GM12878 (cell line): ENCODE measurements around the gene MYO1D. TPM values are rescaled to one million over a fixed set of nuclear protein-coding genes. Genes with fewer than 3 reads are reported as not detected.
A peak's percentile ranks its signal among the peaks of the same experiment; 100 is the strongest.

Experiments
- ATAC-seq: fragments of 200-7000 bp; cut with Tn5 transposase; 3 replicates; pipeline ENCODE4 v1.9.1; 2020; ENCODE audit warnings: mild to moderate bottlenecking, moderate library complexity
- BruUV-seq: library from RNA; stranded (reverse); fragments of 400-500 nt; replicated peaks from 2 replicates; lab custom pipeline; 2021; lab: Mats Ljungman, UMichigan
- CTCF ChIA-PET: fragments of 300-600 bp; sonication (Branson Sonifier 250); formaldehyde crosslinking; extraction: SDS; loops from one replicate; lab custom pipeline; 2021; ENCODE audit warnings: inconsistent platforms; lab: Yijun Ruan, JAX
- POLR2A ChIA-PET: fragments of 350-600 bp; formaldehyde crosslinking; extraction: SDS; loops from one replicate; lab custom pipeline; 2021; ENCODE audit warnings: inconsistent platforms; lab: Charles Lee
- RAD21 ChIA-PET: fragments of 300-600 bp; sonication (Branson Sonifier 250); formaldehyde crosslinking; loops from one replicate; lab custom pipeline; 2023; ENCODE audit warnings: antibody characterized with exemption; ENCODE audit not compliant: unreplicated experiment; lab: Charles Lee
- SMC1A ChIA-PET: fragments of 300-600 bp; sonication (Branson Sonifier 250); formaldehyde crosslinking; loops from one replicate; lab custom pipeline; 2023; ENCODE audit not compliant: unreplicated experiment, uncharacterized antibody; lab: Charles Lee
- DNase-seq: peaks from one replicate; pipeline ENCODE4 v3.0.0-alpha.2; 2011; ENCODE audit warnings: low read depth, low spot score
- FAIRE-seq: peaks from 3 replicates; lab custom pipeline; 2011; peaks lifted over from hg19 to GRCh38; lab: Jason Lieb, UNC
- H2AFZ ChIP-seq: 2 replicates; pipeline ENCODE4 v1.6.0; 2011; ENCODE audit warnings: low read depth, low read length, control low read depth; ENCODE audit not compliant: control insufficient read depth
- H3K27ac ChIP-seq: 2 replicates; pipeline ENCODE4 v1.5.1; 2011; ENCODE audit warnings: control low read depth; ENCODE audit not compliant: control insufficient read depth, insufficient read depth
- H3K27me3 ChIP-seq, 2 experiments: replicated peaks in 1 of 2; 2 replicates each; pipeline versions ENCODE4 v1.6.0 to v1.6.1; 2011; ENCODE audit warnings: low read length in 1 of 2; ENCODE audit not compliant: control insufficient read depth in 2 of 2, insufficient read depth in 2 of 2
- H3K36me3 ChIP-seq, 2 experiments: 2 replicates each; pipeline ENCODE4 v1.5.1; 2011; ENCODE audit warnings: low read length in 1 of 2; ENCODE audit not compliant: control insufficient read depth in 2 of 2, insufficient read depth in 2 of 2
- H3K4me1 ChIP-seq: 2 replicates; pipeline ENCODE4 v1.6.1; 2011; ENCODE audit warnings: mild to moderate bottlenecking, low read length, moderate library complexity, mixed read lengths; ENCODE audit not compliant: control insufficient read depth, insufficient read depth
- H3K4me2 ChIP-seq: 2 replicates; pipeline ENCODE4 v1.6.0; 2011; ENCODE audit warnings: control low read depth; ENCODE audit not compliant: control insufficient read depth, insufficient read depth
- H3K4me3 ChIP-seq: fragments of 200-600 bp; sonication (generic); 2 replicates; pipeline ENCODE4 v1.5.1; 2016
- H3K79me2 ChIP-seq: 2 replicates; pipeline ENCODE4 v1.6.0; 2011; ENCODE audit warnings: low read length; ENCODE audit not compliant: control insufficient read depth, insufficient read depth
- H3K9ac ChIP-seq: 2 replicates; pipeline ENCODE4 v1.8.0; 2011; ENCODE audit warnings: low read length, control low read depth, mixed read lengths; ENCODE audit not compliant: control insufficient read depth, insufficient read depth
- H3K9me3 ChIP-seq: replicated peaks from 3 replicates; pipeline ENCODE4 v1.5.1; 2011; ENCODE audit warnings: mild to moderate bottlenecking, low read length; ENCODE audit not compliant: control insufficient read depth, insufficient read depth
- H4K20me1 ChIP-seq: 2 replicates; pipeline ENCODE4 v1.6.0; 2011; ENCODE audit not compliant: control insufficient read depth, insufficient read depth
- ATF7 ChIP-seq: fragments of 450-650 bp; IDR thresholded peaks from 2 replicates; pipeline ENCODE4 v1.6.1; 2016; ENCODE audit warnings: low read depth, mild to moderate bottlenecking
- BRCA1 ChIP-seq: IDR thresholded peaks from 2 replicates; pipeline ENCODE4 v1.6.1; 2011; ENCODE audit warnings: low read depth, low read length, improper control_type of control experiment
- E2F8 ChIP-seq: fragments of 450-650 bp; IDR thresholded peaks from 2 replicates; pipeline ENCODE4 v1.6.1; 2018; ENCODE audit warnings: mild to moderate bottlenecking, low read depth, moderate library complexity; ENCODE audit not compliant: partially characterized antibody
- EP300 ChIP-seq, 2 experiments: fragments of 150-350 bp in 1 of 2; IDR thresholded peaks; 2 replicates each; pipeline ENCODE4 v1.6.1; 2011 to 2012; ENCODE audit warnings: low read depth in 2 of 2, low read length in 2 of 2, borderline replicate concordance in 1 of 2, improper control_type of control experiment in 1 of 2, inconsistent platforms in 1 of 2; ENCODE audit not compliant: control insufficient read depth in 1 of 2
- FOXK2 ChIP-seq: fragments of 450-650 bp; IDR thresholded peaks from 2 replicates; pipeline ENCODE4 v1.6.1; 2017; ENCODE audit warnings: mild to moderate bottlenecking, moderate library complexity
- NFYB ChIP-seq: IDR thresholded peaks from 2 replicates; pipeline ENCODE4 v1.6.1; 2011; ENCODE audit warnings: low read depth, mild to moderate bottlenecking, low read length, improper control_type of control experiment, moderate library complexity; ENCODE audit not compliant: insufficient read depth
- NKRF ChIP-seq: fragments of 450-650 bp; conservative IDR thresholded peaks from 2 replicates; pipeline ENCODE4 v1.6.1; 2017; ENCODE audit warnings: mild to moderate bottlenecking, moderate library complexity
- PKNOX1 ChIP-seq: fragments of 450-650 bp; IDR thresholded peaks from 2 replicates; pipeline ENCODE4 v1.6.1; 2016; ENCODE audit warnings: mild to moderate bottlenecking
- RAD51 ChIP-seq: fragments of 450-650 bp; IDR thresholded peaks from 2 replicates; pipeline ENCODE4 v1.6.1; 2016; ENCODE audit warnings: moderate library complexity, mild to moderate bottlenecking, inconsistent platforms
- WGBS: methylation state at CpG from one replicate; pipeline ENCODE4 v1.1.6; 2016; ENCODE audit warnings: low lambda C conversion rate; ENCODE audit not compliant: insufficient replicate concordance, insufficient coverage; ENCODE audit errors: missing lambda C conversion rate; 5-methylcytosine and 5-hydroxymethylcytosine counted together
- in situ Hi-C: fragments of 300-500 bp; cut with MboI; formaldehyde crosslinking; loops from 9 replicates; pipeline ENCODE4 v1.14.3; 2018; ENCODE audit warnings: mixed read lengths
- intact Hi-C: fragments of 100-400 bp; cut with micrococcal nuclease; formaldehyde crosslinking; loops from one replicate; pipeline ENCODE4 v1.14.2; 2022; ENCODE audit not compliant: unreplicated experiment
- polyA plus RNA-seq, 11 experiments: library from polyadenylated mRNA; depleted of rRNA in 4 of 11; unstranded in 6 of 11; stranded (reverse) in 5 of 11; fragments of >200 nt; fragmentation: Nextera tagmentation in 4 of 11; fragmentation: Illumina TruSeq in 1 of 11; extraction: Ambion mirVana in 4 of 11; extraction: Trizol in 1 of 11; gene quantifications; 1 replicate in 1 of 11; 2 replicates in 10 of 11; pipeline versions ENCODE4 v1.2.1 to v1.2.3, GENCODE V29; 2011 to 2016; ENCODE audit warnings: inconsistent platforms in 2 of 11, missing spikeins in 2 of 11, low read depth in 1 of 11
- total RNA-seq, 4 experiments: library from RNA; depleted of rRNA in 3 of 4; stranded (reverse); fragments of >200 nt in 3 of 4; fragmentation: Illumina TruSeq in 1 of 4; extraction: Trizol in 1 of 4; gene quantifications; 2 replicates each; pipeline versions ENCODE4 v1.2.1 to v1.2.3, GENCODE V29; 2013 to 2021
- TF ChIP-seq, protein P1 (sequence below): IDR thresholded peaks from 2 replicates; pipeline ENCODE4 v1.6.1; 2011; ENCODE audit warnings: mild to moderate bottlenecking, low read depth, low read length, moderate library complexity; ENCODE audit not compliant: insufficient replicate concordance
- TF ChIP-seq, protein P2 (sequence below): fragments of 450-650 bp; formaldehyde crosslinking; IDR thresholded peaks from 2 replicates; pipeline ENCODE4 v1.5.0; 2022; ENCODE audit warnings: mild to moderate bottlenecking, missing genetic modification characterization

The MYO1D gene
- total and polyA plus RNA-seq, 10 of the 15 experiments (the other 5 are each of a cell fraction or from before 2014, with no cell fraction given): 1.8 to 37.7 (median 25.4) TPM

DNA sequence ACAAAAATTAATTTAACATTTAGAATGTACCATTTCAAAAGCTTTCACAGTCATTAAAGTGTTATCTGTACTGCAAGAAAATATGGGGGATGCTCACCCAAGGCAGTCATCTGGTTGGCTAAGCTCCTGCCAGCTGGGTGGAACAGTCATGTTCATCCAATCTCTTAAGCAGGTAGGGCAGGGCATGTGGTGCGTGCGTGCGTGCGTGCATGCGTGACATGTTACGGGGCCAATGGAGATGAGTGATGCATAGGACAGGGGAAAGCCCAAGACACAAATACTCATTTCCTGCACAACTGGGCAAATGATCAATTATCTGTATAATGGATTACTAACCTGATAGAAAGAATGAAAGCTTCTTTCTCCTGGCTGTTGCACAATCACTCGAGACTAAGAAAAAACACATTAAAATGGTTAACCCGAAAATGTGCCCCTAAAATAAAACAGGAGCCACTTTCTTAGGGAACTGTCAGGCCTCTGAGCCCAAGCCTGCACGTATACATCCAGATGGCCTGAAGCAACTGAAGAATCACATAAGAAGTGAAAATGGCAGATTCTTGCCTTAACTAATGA lies 104.4 kb downstream of the MYO1D start:
- Histone ChIP-seq H3K79me2 (no peaks in the 10 kb centered on the region), H3K4me3 (no peak overlapping the region), H4K20me1 (no peaks in the 10 kb centered on the region), H3K9me3 (no peaks in the 10 kb centered on the region), H3K27me3 (no peaks in the 10 kb centered on the region), H3K27ac (no peak overlapping the region), H3K36me3 (no peaks in the 10 kb centered on the region; a peak in 2 of 4 replicates), H3K4me1 (no peaks in the 10 kb centered on the region), H3K4me2 (no peak overlapping the region), H3K9ac (no peak overlapping the region), H2AFZ (no peak overlapping the region)
- RAD21 ChIA-PET: interaction anchor here (1.0 kb wide), 1 partner anchor 137 kb away, joined by 3 read pairs; no protein-coding TSS in a partner anchor
- in situ Hi-C loops (no loop called here), intact Hi-C loops (loop anchor here (1.0 kb wide), 1 partner anchor 9 kb away; no protein-coding TSS in a partner anchor)
- SMC1A ChIA-PET: interaction anchor here (1.9 to 2.4 kb wide), 2 partner anchors 11 to 140 kb away, joined by 4 to 12 read pairs; no protein-coding TSS in a partner anchor
- FAIRE-seq (peak; percentile 31), ATAC-seq (peak; percentile 91), DNase-seq (peak; percentile 28)
- WGBS: 59% methylated on average over 9 of the region's 9 CpGs
- POLR2A ChIA-PET: interaction anchor here (1.4 kb wide), 1 partner anchor 8 kb away, joined by 3 read pairs; no protein-coding TSS in a partner anchor
- CTCF ChIA-PET: interaction anchor here (0.8 to 3.8 kb wide), 4 partner anchors 10 to 288 kb away, joined by 3 to 24 read pairs (median 6); partner anchors contain the start of gene MYO1D
- BruUV-seq: no TSS peak
- TF ChIP-seq E2F8 (no peak), FOXK2 (no peak), ATF7 (no peak), EP300 (IDR thresholded peaks at IDR 0.05; ENCODE audit: borderline replicate concordance in 1 of 2, control insufficient read depth in 1 of 2, low read depth in 2 of 2, low read length in 2 of 2) (no peak), RAD51 (no peak), NKRF (no peak), BRCA1 (no peak), PKNOX1 (peak; percentile 13; the same call in 1 of the 2 replicates), NFYB (0 out of 2 replicates have a peak, but pooled peaks have one; percentile 24)
- TF ChIP-seq, protein P1, sequence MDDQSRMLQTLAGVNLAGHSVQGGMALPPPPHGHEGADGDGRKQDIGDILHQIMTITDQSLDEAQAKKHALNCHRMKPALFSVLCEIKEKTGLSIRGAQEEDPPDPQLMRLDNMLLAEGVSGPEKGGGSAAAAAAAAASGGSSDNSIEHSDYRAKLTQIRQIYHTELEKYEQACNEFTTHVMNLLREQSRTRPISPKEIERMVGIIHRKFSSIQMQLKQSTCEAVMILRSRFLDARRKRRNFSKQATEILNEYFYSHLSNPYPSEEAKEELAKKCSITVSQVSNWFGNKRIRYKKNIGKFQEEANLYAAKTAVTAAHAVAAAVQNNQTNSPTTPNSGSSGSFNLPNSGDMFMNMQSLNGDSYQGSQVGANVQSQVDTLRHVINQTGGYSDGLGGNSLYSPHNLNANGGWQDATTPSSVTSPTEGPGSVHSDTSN: peak; percentile 6
- TF ChIP-seq, protein P2, sequence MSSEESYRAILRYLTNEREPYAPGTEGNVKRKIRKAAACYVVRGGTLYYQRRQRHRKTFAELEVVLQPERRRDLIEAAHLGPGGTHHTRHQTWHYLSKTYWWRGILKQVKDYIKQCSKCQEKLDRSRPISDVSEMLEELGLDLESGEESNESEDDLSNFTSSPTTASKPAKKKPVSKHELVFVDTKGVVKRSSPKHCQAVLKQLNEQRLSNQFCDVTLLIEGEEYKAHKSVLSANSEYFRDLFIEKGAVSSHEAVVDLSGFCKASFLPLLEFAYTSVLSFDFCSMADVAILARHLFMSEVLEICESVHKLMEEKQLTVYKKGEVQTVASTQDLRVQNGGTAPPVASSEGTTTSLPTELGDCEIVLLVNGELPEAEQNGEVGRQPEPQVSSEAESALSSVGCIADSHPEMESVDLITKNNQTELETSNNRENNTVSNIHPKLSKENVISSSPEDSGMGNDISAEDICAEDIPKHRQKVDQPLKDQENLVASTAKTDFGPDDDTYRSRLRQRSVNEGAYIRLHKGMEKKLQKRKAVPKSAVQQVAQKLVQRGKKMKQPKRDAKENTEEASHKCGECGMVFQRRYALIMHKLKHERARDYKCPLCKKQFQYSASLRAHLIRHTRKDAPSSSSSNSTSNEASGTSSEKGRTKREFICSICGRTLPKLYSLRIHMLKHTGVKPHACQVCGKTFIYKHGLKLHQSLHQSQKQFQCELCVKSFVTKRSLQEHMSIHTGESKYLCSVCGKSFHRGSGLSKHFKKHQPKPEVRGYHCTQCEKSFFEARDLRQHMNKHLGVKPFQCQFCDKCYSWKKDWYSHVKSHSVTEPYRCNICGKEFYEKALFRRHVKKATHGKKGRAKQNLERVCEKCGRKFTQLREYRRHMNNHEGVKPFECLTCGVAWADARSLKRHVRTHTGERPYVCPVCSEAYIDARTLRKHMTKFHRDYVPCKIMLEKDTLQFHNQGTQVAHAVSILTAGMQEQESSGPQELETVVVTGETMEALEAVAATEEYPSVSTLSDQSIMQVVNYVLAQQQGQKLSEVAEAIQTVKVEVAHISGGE (CRISPR knock-in tag): no peak
